Measurements from ENCODE around the gene RASIP1.

- TF ChIP-seq POLR2A (IDR thresholded peaks at IDR 0.05; ENCODE audit: low read length) (no peak), GATA1 (IDR thresholded peaks at IDR 0.05; ENCODE audit: low read depth, low read length) (no peak)
Measured at GRCh38 chr19:48671446-48671995, 68.9 kb downstream of the RASIP1 start.

Data from erythroblast (primary cell).